Hindlimb muscle (tissue), 1 donor: Measurements from ENCODE around the gene IKZF1. TPM values are rescaled to one million over a fixed set of nuclear protein-coding genes. Genes with fewer than 3 reads are reported as not detected.
"Not testable (repeated sequence)": the region's sequence is repeated elsewhere in the genome, so short reads cannot be mapped to it uniquely, and the experiment has no call there.

ENCODE experiments used
- DNase-seq: peaks from one replicate; pipeline ENCODE4 v3.0.0-alpha.2; 2013
- polyA plus RNA-seq: library from polyadenylated mRNA; unstranded; fragments of 120-200 nt; gene quantifications from one replicate; pipeline ENCODE4 v1.2.1, GENCODE V29; 2013; ENCODE audit not compliant: insufficient read length

The IKZF1 gene
- polyA plus RNA-seq, 1 donor: 3.2 TPM

GRCh38 chr7:50335230-50335794 is 30.8 kb downstream of the IKZF1 start:
- DNase-seq: no peak

GRCh38 chr7:50335795-50336754 is 31.6 kb downstream of the IKZF1 start:
- no peak for DNase-seq

GRCh38 chr7:50336894-50337703 is 32.6 kb downstream of the IKZF1 start:
- no peak for DNase-seq

DNA sequence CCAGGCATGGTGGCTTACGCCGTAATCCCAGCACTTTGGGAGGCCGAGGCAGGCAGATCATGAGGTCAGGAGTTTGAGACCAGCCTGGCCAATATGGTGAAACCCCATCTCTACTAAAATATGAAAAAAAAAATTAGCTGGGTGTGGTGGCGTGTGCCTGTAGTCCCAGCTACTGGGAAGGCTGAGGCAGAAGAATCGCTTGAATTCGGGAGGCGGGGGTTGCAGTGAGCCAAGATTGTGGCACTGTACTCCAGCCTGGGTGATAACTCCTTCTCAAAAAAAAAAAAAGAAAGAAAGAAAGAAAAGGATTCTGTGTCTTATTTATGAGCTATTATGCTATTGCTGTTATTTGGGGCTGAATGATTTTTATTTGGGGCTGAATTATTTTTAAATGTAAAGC is 35.0 kb downstream of the IKZF1 start:
- not testable (repeated sequence) for DNase-seq

DNA sequence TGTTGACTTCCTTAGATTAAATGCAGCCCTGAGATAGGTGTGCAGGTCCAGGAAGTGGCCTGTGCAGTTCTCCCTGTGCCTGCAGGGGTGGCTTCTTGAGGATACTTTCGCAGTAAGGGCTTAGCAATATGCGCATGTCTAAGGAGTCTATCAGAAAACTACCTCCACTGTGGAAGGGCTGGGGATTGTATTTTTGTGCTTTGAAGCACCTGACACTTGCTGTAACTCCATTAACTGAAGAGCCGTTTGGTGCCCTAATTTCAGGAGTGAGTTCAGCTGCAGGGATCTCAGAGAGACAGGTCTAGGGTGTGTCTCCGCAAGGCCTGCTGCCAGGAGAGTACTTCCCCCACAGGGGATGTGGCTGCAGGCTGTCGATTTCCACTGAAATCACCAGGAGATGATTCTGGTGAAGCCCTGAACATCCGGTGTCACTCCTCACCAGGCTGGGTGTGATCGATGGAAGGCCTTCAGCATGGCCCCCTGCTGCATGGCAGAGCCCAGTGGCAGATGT is 35.5 kb downstream of the IKZF1 start:
- DNase-seq: no peak

DNA sequence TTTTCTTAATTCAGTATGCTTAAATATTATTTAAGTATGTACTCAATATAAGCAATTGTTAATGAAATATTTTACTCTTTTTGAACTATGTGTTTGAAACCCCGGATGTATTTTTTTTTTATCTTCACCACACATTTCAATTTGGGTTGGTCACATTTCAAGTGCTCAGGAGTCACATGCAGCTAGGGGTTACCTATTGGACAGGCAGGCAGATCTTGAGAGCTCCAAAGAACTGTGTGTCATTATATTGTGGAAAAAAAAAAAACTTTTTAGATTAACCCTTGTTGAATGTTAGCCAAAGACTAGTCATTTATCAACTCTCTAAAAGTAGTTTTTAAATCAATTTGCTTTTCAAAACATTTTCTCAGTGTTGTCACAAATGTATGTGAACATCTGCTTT is 37.2 kb downstream of the IKZF1 start:
- DNase-seq: no peak

DNA sequence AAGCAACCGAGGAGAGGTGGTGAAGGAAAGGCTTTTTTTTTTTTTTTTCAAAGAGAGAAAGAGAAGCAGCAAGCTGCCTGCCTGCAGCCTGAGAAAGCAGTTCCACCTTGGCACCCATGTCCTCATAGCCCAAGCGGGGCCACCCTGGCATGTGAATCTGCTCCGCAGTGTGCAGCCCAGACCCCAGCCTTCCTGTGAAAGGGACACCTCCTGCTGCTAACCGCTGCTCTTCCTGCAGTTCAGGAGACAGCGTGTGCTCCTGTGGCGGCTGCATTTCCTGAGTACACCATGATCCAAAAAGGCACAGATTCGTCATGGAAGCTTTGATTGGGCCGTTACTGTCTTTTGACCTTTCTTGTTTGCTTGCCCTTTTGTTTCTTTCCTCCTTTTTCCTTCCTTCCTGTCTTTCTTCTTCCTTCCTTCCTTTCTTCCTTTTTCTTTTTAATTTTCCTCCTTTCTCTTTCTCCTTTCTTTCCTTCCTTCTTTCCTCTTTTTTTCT is 38.1 kb downstream of the IKZF1 start:
- DNase-seq: no peak

- no peak for DNase-seq
These were observed 42.3 kb downstream of the IKZF1 start for GRCh38 chr7:50346545-50347497.

- DNase-seq: no peak
These were observed 43.2 kb downstream of the IKZF1 start for GRCh38 chr7:50347693-50348092.

GRCh38 chr7:50348469-50349162 is 44.1 kb downstream of the IKZF1 start:
- no peak for DNase-seq

DNA sequence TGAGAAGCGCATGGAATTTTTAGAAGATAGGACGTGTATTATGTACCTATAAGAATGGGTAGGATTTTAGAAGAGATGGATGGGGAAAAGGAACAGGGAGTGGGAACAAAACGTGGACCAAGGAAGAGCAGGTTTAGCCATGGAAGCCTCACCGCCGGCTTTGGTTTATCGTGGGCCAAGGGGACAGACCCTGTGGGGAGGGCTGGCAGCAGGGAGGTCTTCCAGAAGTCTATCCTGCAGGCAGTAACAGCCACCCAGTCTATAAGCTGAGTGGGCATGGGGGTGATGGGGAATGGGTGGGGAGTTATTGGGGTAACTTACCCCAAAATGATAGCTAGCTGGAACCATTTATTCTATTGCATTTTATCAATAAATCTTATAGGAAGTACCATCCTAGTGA is 44.9 kb downstream of the IKZF1 start:
- no peak for DNase-seq

- DNase-seq: no peak
These were observed 45.7 kb downstream of the IKZF1 start for GRCh38 chr7:50349963-50350944.

GRCh38 chr7:50351267-50351666 is 46.8 kb downstream of the IKZF1 start:
- DNase-seq: no peak

GRCh38 chr7:50352282-50352681 is 47.8 kb downstream of the IKZF1 start:
- DNase-seq: no peak

GRCh38 chr7:50352751-50353150 is 48.2 kb downstream of the IKZF1 start:
- DNase-seq: no peak

DNA sequence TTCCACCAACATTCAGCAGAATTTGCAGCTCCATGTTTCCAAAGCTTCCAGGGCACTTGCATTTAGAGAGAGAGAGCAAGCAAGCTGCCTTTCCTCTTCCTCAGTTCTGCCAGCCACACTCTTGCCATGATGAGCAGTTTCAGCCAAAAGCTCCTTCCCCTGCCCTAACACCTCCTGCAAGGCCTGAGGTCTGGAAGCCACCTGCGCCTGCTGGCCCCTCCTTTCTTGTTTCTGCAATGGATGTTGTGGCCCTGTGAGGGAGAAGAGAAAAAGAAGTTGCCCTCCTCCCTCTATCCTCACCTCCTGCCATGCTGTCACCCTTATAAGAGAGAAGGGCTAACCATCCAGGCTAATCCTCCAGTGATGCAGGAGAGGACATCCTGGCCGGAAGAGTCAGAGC is 48.7 kb downstream of the IKZF1 start:
- no peak for DNase-seq

DNA sequence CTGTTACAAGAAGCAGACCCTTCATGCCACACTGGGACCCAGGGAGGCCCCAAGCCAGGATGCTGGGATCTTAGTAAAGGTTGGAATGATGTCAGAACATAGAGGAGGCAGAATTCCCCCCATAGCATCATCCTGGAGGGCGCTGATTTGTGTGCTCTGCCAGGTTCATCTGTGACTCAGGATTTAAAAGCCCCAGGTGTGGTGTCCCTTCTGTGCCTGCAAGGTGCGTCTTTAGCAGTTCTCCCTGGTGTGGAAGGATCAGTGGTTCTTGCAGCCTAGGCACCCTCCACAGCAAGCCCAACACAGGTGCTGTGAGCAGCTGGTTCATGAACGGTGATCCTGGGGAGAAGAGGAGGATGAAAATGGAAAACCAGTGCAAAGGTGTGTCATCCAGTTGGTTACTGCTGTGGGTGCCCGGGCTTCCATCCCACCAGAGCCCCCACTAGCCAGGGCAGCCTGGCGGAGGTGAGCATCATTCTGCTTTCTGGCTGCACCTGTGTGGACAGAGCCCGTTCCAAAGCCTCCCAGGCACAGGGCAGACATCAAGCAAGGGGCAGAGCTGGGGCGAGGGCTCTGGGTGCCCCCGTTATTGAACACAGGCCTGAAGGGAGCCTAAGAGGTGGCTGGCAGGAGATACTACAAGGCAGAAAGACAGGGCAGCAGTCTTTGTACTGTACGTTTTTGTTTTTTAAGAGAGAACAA is 49.5 kb downstream of the IKZF1 start:
- no peak for DNase-seq

- no peak for DNase-seq
These were observed 51.3 kb downstream of the IKZF1 start for GRCh38 chr7:50355817-50356178.
